ENCODE data around the gene HIKESHI.

DNA sequence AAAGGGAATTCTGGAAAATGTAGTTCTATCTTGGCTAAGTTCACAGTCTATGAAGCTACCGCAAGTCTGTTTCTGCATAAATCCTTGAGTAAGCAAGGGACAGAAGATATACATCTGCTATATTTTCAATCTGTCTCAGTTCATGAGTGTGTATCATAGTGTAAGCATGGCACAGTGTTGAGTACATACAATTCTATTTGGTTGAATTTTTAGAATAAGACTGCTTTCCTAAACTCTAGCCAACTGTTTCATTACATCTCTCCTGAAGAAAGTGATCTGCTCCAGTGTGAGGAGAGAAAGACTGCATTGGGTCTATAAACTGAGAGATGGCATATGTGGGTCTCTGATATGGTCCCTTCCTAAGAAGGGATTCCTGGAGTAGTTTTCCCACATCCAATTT, 70.0 kb downstream of the HIKESHI start:
- TF ChIP-seq CTCF (IDR thresholded peaks at IDR 0.05) (no peak), POLR2A (IDR thresholded peaks at IDR 0.05) (no peak), POLR2AphosphoS5 (IDR thresholded peaks at IDR 0.05) (no peak)

Measured in stomach (tissue), 4 donors.